ENCODE data around the gene SYNGAP1.

GRCh38 chr6:33417128-33417902 is 2.5 kb upstream of the SYNGAP1 start:
- no peak for TF ChIP-seq POLR2A (IDR thresholded peaks at IDR 0.05)
- TF ChIP-seq, protein P1, sequence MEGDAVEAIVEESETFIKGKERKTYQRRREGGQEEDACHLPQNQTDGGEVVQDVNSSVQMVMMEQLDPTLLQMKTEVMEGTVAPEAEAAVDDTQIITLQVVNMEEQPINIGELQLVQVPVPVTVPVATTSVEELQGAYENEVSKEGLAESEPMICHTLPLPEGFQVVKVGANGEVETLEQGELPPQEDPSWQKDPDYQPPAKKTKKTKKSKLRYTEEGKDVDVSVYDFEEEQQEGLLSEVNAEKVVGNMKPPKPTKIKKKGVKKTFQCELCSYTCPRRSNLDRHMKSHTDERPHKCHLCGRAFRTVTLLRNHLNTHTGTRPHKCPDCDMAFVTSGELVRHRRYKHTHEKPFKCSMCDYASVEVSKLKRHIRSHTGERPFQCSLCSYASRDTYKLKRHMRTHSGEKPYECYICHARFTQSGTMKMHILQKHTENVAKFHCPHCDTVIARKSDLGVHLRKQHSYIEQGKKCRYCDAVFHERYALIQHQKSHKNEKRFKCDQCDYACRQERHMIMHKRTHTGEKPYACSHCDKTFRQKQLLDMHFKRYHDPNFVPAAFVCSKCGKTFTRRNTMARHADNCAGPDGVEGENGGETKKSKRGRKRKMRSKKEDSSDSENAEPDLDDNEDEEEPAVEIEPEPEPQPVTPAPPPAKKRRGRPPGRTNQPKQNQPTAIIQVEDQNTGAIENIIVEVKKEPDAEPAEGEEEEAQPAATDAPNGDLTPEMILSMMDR (IDR thresholded peaks at IDR 0.05 in 4 of 5, conservative IDR thresholded peaks at IDR 0.05 in 1 of 5) = no peak

Measured in gastrocnemius medialis (tissue), 4 donors.